Muscle of leg (tissue), 16 donors: ENCODE measurements around the gene LARGE2. TPM values are rescaled to one million over a fixed set of nuclear protein-coding genes. Genes with fewer than 3 reads are reported as not detected.

ENCODE experiments used
- DNase-seq: peaks from one replicate; pipeline ENCODE4 v3.0.0; 2013
- H3K27ac ChIP-seq: one replicate; pipeline ENCODE4 v1.5.1; 2013; ENCODE audit warnings: mild to moderate bottlenecking, low read length, control low read depth
- H3K27me3 ChIP-seq: one replicate; pipeline ENCODE4 v1.6.1; 2013; ENCODE audit warnings: low read length; ENCODE audit not compliant: control insufficient read depth, insufficient read depth
- H3K36me3 ChIP-seq: one replicate; pipeline ENCODE4 v1.6.1; 2013; ENCODE audit warnings: low read length; ENCODE audit not compliant: control insufficient read depth, insufficient read depth
- H3K4me1 ChIP-seq: one replicate; pipeline ENCODE4 v1.6.1; 2013; ENCODE audit warnings: low read length; ENCODE audit not compliant: control insufficient read depth, insufficient read depth
- H3K4me3 ChIP-seq: one replicate; pipeline ENCODE4 v1.5.1; 2013; ENCODE audit warnings: low read length, control low read depth
- H3K9me3 ChIP-seq: replicated peaks from 2 replicates; pipeline ENCODE4 v1.6.1; 2013; ENCODE audit warnings: low read depth, low read length; ENCODE audit not compliant: control insufficient read depth
- WGBS: methylation state at CpG from one replicate; pipeline ENCODE4 v1.1.5; 2013; ENCODE audit warnings: missing lambda C conversion rate; ENCODE audit not compliant: insufficient coverage; 5-methylcytosine and 5-hydroxymethylcytosine counted together
- long read RNA-seq, 11 donors: transcript quantifications; one replicate each; lab custom pipeline, GENCODE V29; 2026
- polyA plus RNA-seq, 8 donors: library from polyadenylated mRNA; unstranded; fragments of 120-200 nt; gene quantifications; one replicate each; pipeline versions ENCODE4 v1.2.1 to v1.2.3, GENCODE V29; 2013; ENCODE audit warnings: inconsistent platforms in 1 of 8, low replicate concordance in 1 of 8; ENCODE audit not compliant: insufficient read length in 8 of 8, insufficient read depth in 1 of 8
- total RNA-seq: library from RNA; stranded (reverse); fragments of 120-200 nt; gene quantifications from one replicate; pipeline ENCODE4 v1.2.4, GENCODE V29; 2013

The LARGE2 gene
- total RNA-seq: 0.75 TPM
- polyA plus RNA-seq: 1 to 10 TPM in 1 of 8 donors, under 1 TPM in 7; 0.24 to 4.4 (median 0.58) TPM
- long read RNA-seq, donor 1: 0 reads
- long read RNA-seq, donor 2: 0 reads
- long read RNA-seq, donor 3: 0 reads
- long read RNA-seq, donor 4: 0 reads
- long read RNA-seq, donor 5: 0 reads
- long read RNA-seq, donor 6: 0 reads
- long read RNA-seq, donor 7: 0 reads
- long read RNA-seq, donor 8: 0 reads
- long read RNA-seq, donor 9: 0 reads
- long read RNA-seq, donor 10: 0 reads
- long read RNA-seq, donor 11: 0 reads

DNA sequence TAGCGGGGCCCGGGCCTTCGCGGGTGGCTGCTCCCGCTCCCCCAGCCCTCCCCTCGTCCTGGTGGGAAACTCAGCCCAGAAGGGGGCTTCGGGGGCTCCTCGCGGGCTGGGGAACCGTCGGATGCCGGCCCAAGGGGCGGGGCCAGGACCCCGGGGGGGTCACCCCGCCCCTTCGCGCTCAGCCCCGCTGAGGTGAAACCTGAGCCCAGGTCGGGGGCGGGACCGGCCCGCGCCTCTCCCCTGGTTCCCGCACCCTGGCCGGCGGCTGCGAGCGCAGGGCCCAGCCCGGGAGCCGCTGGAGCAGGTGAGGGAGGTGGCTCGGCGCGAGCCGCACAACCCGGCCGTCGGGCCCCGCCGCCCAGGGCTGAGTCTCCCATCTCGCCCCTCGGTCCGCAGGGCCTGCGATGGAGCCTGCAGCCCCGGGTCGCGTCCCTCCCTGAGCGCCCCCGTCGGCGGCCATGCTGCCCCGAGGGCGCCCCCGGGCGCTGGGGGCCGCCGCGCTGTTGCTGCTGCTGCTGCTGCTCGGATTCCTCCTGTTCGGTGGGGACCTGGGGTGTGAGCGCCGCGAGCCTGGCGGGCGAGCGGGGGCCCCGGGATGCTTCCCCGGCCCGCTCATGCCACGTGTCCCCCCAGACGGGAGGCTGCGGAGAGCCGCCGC, at the start of gene LARGE2:
LARGE2 (plus strand) TSS at position 232 of the 658 bp plus-strand sequence; CDS start at position 459, 227 bp downstream.
- under 1% methylated on average over 72 of the region's 73 CpGs for WGBS
- Histone ChIP-seq H3K27ac (no peak within 1 kb of the TSS), H3K4me3 (no peak within 1 kb of the TSS), H3K27me3 (peaks cover 53% of the 10 kb centered on the region), H3K36me3 (no peaks in the 10 kb centered on the region), H3K4me1 (peaks cover 25% of the 10 kb centered on the region), H3K9me3 (no peaks in the 10 kb centered on the region)
- no peak for DNase-seq

DNA sequence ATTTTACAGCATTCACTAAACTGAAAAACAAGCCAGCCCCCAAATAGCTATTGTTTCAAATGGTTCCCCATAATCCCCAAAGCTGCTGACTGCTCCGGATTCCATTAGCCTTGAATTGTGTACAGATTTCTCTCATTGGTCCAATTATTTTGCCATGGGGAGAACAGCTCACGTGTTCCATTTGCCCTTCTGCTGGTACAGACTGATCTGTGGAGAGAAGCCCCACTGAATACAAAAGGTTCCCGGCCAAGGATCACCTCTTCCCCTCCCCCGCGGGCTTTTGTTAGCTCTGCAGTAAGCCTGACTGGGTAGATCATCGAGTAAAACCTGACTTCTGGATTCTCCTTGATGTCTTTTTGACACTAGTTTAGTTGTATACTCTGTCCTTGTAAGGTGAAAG, 46.1 kb upstream of the LARGE2 start:
- H3K27me3 ChIP-seq: no peaks in the 10 kb centered on the region
- no peak for DNase-seq
- 80% methylated on average over 1 of the region's 6 CpGs for WGBS
- no peak overlapping the region for H3K27ac ChIP-seq
- peaks cover 79% of the 10 kb centered on the region for H3K36me3 ChIP-seq
- peaks cover 6% of the 10 kb centered on the region for H3K4me1 ChIP-seq
- H3K9me3 ChIP-seq: no peaks in the 10 kb centered on the region
- H3K4me3 ChIP-seq: no peak overlapping the region

DNA sequence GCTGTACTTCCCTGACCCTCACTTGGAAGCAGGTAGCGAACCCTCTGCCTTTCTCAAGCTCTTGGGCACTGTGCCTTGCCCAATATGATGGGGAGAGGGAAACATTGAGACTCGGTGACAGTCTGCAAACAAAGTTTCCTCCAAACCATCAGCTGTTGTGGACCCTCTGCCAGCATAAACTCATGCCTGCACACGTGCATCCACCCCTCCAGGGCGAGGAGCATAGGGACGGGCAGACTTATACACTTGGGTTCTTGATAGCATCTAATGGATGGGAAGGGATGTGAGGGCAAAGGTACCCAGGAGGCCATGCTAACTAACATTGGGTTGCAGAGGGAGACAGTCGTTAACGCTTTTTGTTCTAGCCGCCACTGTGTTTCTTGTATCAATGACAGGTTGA, 45.2 kb upstream of the LARGE2 start:
- 100% methylated on average over 4 of the region's 8 CpGs for WGBS
- no peak overlapping the region for H3K4me3 ChIP-seq
- peaks cover 79% of the 10 kb centered on the region for H3K36me3 ChIP-seq
- peaks cover 6% of the 10 kb centered on the region for H3K4me1 ChIP-seq
- DNase-seq: no peak
- no peak overlapping the region for H3K27ac ChIP-seq
- no peaks in the 10 kb centered on the region for H3K9me3 ChIP-seq
- no peaks in the 10 kb centered on the region for H3K27me3 ChIP-seq

- Histone ChIP-seq H3K36me3 (peaks cover 81% of the 10 kb centered on the region), H3K27ac (no peak overlapping the region), H3K27me3 (no peaks in the 10 kb centered on the region), H3K4me1 (peaks cover 6% of the 10 kb centered on the region), H3K9me3 (no peaks in the 10 kb centered on the region), H3K4me3 (no peak overlapping the region)
- WGBS: 100% methylated on average over 3 of the region's 3 CpGs
- DNase-seq: no peak
Measured at GRCh38 chr11:45877845-45878244, 44.6 kb upstream of the LARGE2 start.

GRCh38 chr11:45879803-45880686, 42.4 kb upstream of the LARGE2 start:
- Histone ChIP-seq H3K4me3 (no peak overlapping the region), H3K4me1 (peaks cover 9% of the 10 kb centered on the region), H3K27ac (no peak overlapping the region), H3K36me3 (peaks cover 66% of the 10 kb centered on the region), H3K27me3 (peaks cover 2% of the 10 kb centered on the region), H3K9me3 (no peaks in the 10 kb centered on the region)
- WGBS: 81% methylated on average over 5 of the region's 7 CpGs
- no peak for DNase-seq

- H3K9me3 ChIP-seq: no peaks in the 10 kb centered on the region
- peaks cover 57% of the 10 kb centered on the region for H3K36me3 ChIP-seq
- DNase-seq: no peak
- no peak overlapping the region for H3K4me3 ChIP-seq
- peaks cover 15% of the 10 kb centered on the region for H3K4me1 ChIP-seq
- 75% methylated on average over 13 of the region's 15 CpGs for WGBS
- H3K27me3 ChIP-seq: peaks cover 8% of the 10 kb centered on the region
- no peak overlapping the region for H3K27ac ChIP-seq
Measured at GRCh38 chr11:45880772-45881570, 41.5 kb upstream of the LARGE2 start.

DNA sequence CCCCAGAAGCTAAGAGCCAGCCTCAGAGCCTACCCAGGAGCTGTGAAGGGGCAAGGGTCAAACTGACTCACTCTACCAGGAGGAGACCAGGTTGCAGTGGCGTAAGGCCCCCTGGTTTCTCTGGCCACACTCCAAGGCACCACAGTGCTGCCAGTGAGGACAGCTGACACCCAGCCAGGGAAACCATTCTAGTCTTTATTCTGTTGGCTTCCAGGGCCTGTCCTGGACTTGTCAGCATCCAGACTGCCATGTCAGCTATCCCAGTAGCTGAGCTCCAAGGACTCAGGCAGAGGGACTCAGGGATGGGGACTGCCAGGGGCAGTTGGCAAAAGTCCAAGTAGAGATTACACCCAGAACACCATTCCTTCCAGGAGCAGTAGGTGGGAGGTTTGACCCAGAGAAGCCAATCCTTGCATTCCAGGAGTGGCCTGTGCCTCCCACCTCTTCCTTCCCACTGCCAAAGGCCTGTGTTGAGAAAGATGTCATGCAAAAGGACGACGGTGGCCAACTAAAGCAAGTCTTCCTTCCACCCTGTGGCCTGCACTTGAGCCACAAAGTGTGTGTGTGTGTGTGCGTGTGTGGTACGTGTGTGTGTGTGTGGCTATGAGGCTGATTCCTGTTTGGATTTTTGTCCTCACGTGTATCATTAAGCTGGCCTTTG, 40.6 kb upstream of the LARGE2 start:
- Histone ChIP-seq H3K27me3 (peaks cover 17% of the 10 kb centered on the region), H3K4me1 (peaks cover 18% of the 10 kb centered on the region), H3K36me3 (peaks cover 53% of the 10 kb centered on the region), H3K4me3 (no peak overlapping the region), H3K27ac (no peak overlapping the region), H3K9me3 (no peaks in the 10 kb centered on the region)
- WGBS: 77% methylated on average over 4 of the region's 6 CpGs
- no peak for DNase-seq

GRCh38 chr11:45884596-45885185, 37.8 kb upstream of the LARGE2 start:
- H3K9me3 ChIP-seq: no peaks in the 10 kb centered on the region
- H3K4me3 ChIP-seq: no peak overlapping the region
- WGBS: 94% methylated on average over 9 of the region's 10 CpGs
- no peak overlapping the region for H3K27ac ChIP-seq
- no peak for DNase-seq
- H3K27me3 ChIP-seq: peaks cover 23% of the 10 kb centered on the region
- peaks cover 35% of the 10 kb centered on the region for H3K36me3 ChIP-seq
- peaks cover 18% of the 10 kb centered on the region for H3K4me1 ChIP-seq
